ENCODE measurements around the gene TFIP11.

DNA sequence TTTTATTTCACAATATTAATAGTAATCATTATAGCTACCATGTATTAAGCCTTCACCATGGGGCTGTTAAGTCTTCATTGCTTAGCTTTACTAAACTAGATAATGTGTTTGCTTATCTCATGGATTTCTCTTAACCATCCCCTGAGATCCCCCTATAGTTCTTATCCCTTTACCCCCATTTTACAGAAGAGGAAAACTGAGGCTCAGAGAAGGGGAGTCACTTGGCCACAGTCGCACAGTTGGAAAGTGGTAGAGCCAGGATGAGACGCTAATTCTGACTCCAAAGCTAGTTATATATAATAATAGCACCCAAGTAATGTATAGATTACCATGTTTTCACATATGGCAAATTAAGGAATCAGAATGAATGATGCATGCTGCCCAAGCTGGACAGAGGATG is 9.7 kb upstream of the TFIP11 start:
- TF ChIP-seq, protein P1, sequence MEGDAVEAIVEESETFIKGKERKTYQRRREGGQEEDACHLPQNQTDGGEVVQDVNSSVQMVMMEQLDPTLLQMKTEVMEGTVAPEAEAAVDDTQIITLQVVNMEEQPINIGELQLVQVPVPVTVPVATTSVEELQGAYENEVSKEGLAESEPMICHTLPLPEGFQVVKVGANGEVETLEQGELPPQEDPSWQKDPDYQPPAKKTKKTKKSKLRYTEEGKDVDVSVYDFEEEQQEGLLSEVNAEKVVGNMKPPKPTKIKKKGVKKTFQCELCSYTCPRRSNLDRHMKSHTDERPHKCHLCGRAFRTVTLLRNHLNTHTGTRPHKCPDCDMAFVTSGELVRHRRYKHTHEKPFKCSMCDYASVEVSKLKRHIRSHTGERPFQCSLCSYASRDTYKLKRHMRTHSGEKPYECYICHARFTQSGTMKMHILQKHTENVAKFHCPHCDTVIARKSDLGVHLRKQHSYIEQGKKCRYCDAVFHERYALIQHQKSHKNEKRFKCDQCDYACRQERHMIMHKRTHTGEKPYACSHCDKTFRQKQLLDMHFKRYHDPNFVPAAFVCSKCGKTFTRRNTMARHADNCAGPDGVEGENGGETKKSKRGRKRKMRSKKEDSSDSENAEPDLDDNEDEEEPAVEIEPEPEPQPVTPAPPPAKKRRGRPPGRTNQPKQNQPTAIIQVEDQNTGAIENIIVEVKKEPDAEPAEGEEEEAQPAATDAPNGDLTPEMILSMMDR (IDR thresholded peaks at IDR 0.05), result no peak
- TF ChIP-seq EZH2 (IDR thresholded peaks at IDR 0.05), result no peak
